ENCODE measurements around the gene ULBP1.

DNA sequence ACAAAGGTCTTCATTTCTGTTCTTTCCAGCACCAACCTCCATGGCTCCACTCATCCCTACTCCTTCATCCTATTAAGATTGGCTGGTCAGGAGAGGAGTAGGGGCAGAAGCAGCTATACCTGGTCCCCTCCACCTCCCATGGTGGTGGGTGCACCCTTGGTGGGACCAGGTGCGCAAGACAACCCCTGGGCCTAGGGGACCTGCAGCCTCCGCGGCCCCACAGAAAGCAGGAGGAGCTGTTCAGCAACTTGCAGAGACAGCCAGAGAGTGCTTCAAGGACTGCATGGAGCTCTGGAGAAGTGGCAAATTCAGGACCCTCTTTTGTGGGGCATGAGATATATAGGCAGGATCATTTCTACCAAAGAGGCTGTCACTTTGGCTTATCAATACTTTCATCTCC, 12.1 kb upstream of the ULBP1 start:
- no peak for TF ChIP-seq POLR2A (IDR thresholded peaks at IDR 0.05)
- TF ChIP-seq, protein P1, sequence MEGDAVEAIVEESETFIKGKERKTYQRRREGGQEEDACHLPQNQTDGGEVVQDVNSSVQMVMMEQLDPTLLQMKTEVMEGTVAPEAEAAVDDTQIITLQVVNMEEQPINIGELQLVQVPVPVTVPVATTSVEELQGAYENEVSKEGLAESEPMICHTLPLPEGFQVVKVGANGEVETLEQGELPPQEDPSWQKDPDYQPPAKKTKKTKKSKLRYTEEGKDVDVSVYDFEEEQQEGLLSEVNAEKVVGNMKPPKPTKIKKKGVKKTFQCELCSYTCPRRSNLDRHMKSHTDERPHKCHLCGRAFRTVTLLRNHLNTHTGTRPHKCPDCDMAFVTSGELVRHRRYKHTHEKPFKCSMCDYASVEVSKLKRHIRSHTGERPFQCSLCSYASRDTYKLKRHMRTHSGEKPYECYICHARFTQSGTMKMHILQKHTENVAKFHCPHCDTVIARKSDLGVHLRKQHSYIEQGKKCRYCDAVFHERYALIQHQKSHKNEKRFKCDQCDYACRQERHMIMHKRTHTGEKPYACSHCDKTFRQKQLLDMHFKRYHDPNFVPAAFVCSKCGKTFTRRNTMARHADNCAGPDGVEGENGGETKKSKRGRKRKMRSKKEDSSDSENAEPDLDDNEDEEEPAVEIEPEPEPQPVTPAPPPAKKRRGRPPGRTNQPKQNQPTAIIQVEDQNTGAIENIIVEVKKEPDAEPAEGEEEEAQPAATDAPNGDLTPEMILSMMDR (IDR thresholded peaks at IDR 0.05), result no peak
